Left ventricle myocardium inferior (tissue), 1 donor: ENCODE results near the gene ADGRG2. TPM values are rescaled to one million over a fixed set of nuclear protein-coding genes. Genes with fewer than 3 reads are reported as not detected.

Experiments
- DNase-seq: peaks from one replicate; pipeline ENCODE4 v3.0.0-alpha.2; 2020
- H3K27ac ChIP-seq: fragments of 200-600 bp; replicated peaks from 2 replicates; pipeline ENCODE4 v1.8.0; 2021
- H3K27me3 ChIP-seq: fragments of 200-600 bp; 2 replicates; pipeline ENCODE4 v1.8.0; 2021; ENCODE audit warnings: low read depth
- H3K36me3 ChIP-seq: fragments of 200-600 bp; 2 replicates; pipeline ENCODE4 v1.8.0; 2021
- H3K4me1 ChIP-seq: fragments of 200-600 bp; 2 replicates; pipeline ENCODE4 v1.8.0; 2021
- H3K4me3 ChIP-seq: fragments of 200-600 bp; 2 replicates; pipeline ENCODE4 v1.8.0; 2021; ENCODE audit warnings: mild to moderate bottlenecking, moderate library complexity
- H3K9me3 ChIP-seq: fragments of 200-600 bp; replicated peaks from 2 replicates; pipeline ENCODE4 v1.8.0; 2021
- intact Hi-C: fragments of 100-400 bp; cut with micrococcal nuclease; formaldehyde crosslinking; loops from one replicate; pipeline ENCODE4 v1.11.0; 2022
- total RNA-seq: library from RNA; stranded (reverse); fragmentation: NEBNext Ultra II Directional; extraction: Animal tissue kit (Norgen Biotek cat#: 25700); gene quantifications from one replicate; pipeline ENCODE4 v1.2.1, GENCODE V29; 2021
- TF ChIP-seq, protein P1 (sequence below): fragments of 200-600 bp; IDR thresholded peaks from 2 replicates; pipeline ENCODE4 v1.8.0; 2021; ENCODE audit warnings: antibody characterized with exemption, mild to moderate bottlenecking, borderline replicate concordance
- donor health status: DM: no; HTN: yes; CAD: no; lungs with severe emphysema.

The ADGRG2 gene
- total RNA-seq, 1 donor from 2014 or later: 0.16 TPM

GRCh38 chrX:18962329-18962728 lies 159.9 kb downstream of the ADGRG2 start:
- H3K4me3 ChIP-seq: no peak overlapping the region
- no peaks in the 10 kb centered on the region for H3K9me3 ChIP-seq
- intact Hi-C loops: no loop called here
- TF ChIP-seq, protein P1, sequence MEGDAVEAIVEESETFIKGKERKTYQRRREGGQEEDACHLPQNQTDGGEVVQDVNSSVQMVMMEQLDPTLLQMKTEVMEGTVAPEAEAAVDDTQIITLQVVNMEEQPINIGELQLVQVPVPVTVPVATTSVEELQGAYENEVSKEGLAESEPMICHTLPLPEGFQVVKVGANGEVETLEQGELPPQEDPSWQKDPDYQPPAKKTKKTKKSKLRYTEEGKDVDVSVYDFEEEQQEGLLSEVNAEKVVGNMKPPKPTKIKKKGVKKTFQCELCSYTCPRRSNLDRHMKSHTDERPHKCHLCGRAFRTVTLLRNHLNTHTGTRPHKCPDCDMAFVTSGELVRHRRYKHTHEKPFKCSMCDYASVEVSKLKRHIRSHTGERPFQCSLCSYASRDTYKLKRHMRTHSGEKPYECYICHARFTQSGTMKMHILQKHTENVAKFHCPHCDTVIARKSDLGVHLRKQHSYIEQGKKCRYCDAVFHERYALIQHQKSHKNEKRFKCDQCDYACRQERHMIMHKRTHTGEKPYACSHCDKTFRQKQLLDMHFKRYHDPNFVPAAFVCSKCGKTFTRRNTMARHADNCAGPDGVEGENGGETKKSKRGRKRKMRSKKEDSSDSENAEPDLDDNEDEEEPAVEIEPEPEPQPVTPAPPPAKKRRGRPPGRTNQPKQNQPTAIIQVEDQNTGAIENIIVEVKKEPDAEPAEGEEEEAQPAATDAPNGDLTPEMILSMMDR: no peak
- no peak overlapping the region for H3K27ac ChIP-seq
- H3K4me1 ChIP-seq: peaks cover 10% of the 10 kb centered on the region
- no peaks in the 10 kb centered on the region for H3K36me3 ChIP-seq
- DNase-seq: no peak
- H3K27me3 ChIP-seq: no peaks in the 10 kb centered on the region

DNA sequence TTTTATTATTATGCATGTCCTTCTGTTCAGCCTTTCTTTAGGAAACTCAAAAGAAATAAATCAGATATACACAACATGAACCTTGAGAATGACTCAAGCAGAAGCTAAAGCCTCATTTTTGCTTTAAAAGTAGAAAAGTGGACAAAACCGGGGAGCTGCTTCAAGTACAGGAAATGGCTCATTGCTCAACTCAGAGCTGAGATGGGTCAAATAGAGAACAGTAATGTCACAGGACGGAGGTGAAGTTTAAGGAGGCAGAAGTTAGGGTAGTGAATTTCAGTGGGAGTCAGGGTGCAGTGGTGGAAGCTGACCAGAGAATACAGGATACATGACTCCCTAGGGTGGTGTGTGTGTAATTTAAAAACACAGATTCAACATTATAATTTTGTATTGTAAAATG lies 160.6 kb downstream of the ADGRG2 start:
- intact Hi-C loops: no loop called here
- TF ChIP-seq, protein P1: no peak
- H3K36me3 ChIP-seq: no peaks in the 10 kb centered on the region

DNA sequence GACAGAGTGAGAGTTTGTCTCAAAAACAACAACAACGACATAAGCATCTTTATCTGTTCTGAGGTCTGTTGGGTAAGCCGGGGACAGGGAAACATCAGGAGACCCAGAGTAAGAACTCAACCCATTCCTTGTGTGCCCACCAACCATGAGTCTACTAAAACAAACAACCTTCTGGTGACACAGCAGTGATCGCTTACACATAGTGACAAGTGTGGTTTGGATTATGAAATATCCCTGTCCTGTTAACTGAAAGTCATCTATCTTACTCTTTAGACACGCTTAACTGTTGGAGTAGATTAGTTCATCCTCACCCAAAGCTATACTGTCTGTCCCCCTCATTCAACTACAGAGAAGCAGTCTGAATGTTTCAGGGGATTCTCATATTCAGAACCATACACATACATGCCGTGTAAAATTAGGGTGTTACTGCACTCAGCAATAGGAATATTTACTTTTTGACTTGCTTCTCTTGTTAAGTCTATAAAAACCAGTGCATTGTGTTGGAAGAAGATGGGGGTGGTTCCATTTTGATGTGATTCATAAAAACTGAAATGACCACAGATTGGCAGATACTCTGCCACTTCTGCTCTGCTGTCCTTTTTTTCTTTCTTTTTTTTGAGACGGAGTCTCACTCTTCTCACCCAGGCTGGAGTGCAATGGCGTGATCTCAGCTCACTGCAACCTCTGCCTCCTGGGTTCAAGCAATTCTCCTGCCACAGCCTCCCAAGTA lies 165.8 kb downstream of the ADGRG2 start:
- intact Hi-C loops: no loop called here
- no peaks in the 10 kb centered on the region for H3K9me3 ChIP-seq
- H3K4me1 ChIP-seq: no peaks in the 10 kb centered on the region
- no peak overlapping the region for H3K4me3 ChIP-seq
- DNase-seq: no peak
- H3K36me3 ChIP-seq: no peaks in the 10 kb centered on the region
- TF ChIP-seq, protein P1: no peak
- no peaks in the 10 kb centered on the region for H3K27me3 ChIP-seq
- H3K27ac ChIP-seq: no peak overlapping the region

More for the DNA sequence above, 160.6 kb downstream of the ADGRG2 start:
- Histone ChIP-seq H3K4me1 (peaks cover 10% of the 10 kb centered on the region), H3K27me3 (no peaks in the 10 kb centered on the region), H3K9me3 (no peaks in the 10 kb centered on the region), H3K4me3 (no peak overlapping the region), H3K27ac (no peak overlapping the region)
- no peak for DNase-seq

DNA sequence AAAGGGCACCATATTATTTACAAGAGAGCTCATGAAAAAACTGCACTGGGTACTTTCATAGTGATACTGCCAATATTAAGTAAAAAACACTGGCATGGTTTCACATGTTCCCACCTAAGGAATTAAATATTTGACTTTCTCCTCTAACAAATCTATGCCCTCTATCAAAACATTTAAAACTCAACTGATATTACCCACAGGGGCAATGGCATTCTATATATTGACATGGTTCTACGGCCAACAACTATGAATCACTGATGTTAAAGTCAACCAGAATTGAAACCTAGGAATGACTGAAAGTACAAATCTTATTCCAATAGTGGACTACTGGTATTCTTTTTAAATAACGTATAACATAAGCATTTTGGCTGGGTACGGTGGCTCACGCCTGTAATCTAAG lies 166.6 kb downstream of the ADGRG2 start:
- intact Hi-C loops: no loop called here

DNA sequence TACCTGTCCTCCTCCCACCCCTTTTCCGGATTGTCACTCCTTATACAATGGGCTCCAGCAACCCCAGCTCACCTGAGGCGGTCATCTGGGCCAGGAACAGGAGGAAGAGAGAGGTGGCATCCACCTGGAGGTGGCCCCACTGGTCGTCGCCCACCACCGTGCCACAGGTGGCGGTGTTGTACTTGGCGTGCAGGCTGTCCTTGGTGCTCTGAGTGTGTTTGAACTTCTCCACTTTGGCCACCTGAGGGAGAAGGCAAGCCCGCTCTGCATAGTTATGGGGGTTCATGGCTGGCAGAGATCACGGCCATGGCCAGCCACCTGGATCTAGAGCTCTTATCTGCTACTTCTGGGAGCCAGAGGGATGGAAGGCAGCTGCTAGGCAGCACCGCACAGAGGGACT lies 171.2 kb downstream of the ADGRG2 start:
- intact Hi-C loops: no loop called here
- DNase-seq: no peak
- no peaks in the 10 kb centered on the region for H3K4me1 ChIP-seq
- TF ChIP-seq, protein P1: no peak
- H3K9me3 ChIP-seq: no peaks in the 10 kb centered on the region
- H3K4me3 ChIP-seq: no peak overlapping the region
- no peaks in the 10 kb centered on the region for H3K27me3 ChIP-seq
- H3K36me3 ChIP-seq: peaks cover 16% of the 10 kb centered on the region
- no peak overlapping the region for H3K27ac ChIP-seq

More for the DNA sequence above, 166.6 kb downstream of the ADGRG2 start:
- no peaks in the 10 kb centered on the region for H3K9me3 ChIP-seq
- no peak overlapping the region for H3K27ac ChIP-seq
- TF ChIP-seq, protein P1: no peak
- no peaks in the 10 kb centered on the region for H3K36me3 ChIP-seq
- H3K4me3 ChIP-seq: no peak overlapping the region
- no peak for DNase-seq
- no peaks in the 10 kb centered on the region for H3K4me1 ChIP-seq
- no peaks in the 10 kb centered on the region for H3K27me3 ChIP-seq
